ENCODE measurements around the gene CDADC1.
"Not testable (repeated sequence)": the region's sequence is repeated elsewhere in the genome, so short reads cannot be mapped to it uniquely, and the experiment has no call there.

The CDADC1 gene

DNA sequence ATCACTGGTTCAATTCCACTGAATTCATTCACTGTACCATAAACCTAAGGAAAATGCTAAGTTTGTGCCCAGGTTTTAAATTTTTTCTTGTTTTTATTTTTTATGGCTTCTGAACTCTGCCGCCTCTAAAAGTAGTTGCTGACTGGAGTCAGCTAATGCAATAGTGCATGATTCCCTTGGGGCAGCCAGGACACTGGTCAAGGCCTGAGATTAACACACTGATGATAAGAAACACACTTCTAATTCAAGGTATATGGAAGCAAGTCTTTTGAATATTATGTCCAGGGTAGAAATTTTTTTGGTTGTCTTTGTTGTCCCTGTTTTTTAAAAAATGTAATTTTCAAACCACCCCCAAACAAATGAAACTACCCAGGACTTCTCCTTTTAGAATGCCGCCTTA, 72.2 kb downstream of the CDADC1 start:
- no peak for DNase-seq

DNA sequence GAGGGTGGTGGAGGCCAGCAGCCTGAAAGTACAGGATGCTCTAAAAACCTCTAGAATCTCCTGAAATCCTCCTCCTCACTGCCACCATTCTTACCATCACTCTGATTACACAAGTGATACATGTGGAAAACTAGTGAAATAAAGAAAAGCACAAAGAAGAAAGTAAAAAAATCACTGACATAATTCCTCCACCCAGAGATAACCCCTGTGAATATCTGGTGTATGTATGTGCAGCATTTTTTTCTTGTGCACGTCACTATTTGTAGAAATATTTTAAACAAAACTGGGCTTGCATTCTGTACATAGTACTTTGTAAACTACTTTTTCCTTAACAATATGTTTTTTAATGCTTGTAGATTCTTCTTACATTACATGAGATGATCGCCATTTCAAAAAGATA, 73.2 kb downstream of the CDADC1 start:
- DNase-seq: no peak

DNA sequence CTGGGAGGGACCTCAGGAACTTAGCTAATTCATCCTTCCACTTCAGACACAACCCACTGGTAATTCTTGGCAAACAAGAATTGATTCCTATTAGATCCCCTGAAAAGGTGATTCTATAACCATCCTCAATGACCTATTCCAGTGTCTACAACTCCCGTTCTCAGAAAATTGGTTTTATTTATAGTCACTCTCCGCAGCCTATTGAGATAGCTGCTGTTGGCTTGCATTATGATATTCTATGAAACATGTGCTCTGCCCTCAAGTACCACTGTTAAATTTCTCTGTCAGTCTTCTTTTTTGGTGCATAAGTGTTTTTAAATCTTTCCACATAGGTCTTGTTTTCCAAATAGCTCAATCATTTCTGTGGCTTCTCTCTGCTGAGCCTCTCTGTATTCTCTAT, 75.0 kb downstream of the CDADC1 start:
- no peak for DNase-seq

DNA sequence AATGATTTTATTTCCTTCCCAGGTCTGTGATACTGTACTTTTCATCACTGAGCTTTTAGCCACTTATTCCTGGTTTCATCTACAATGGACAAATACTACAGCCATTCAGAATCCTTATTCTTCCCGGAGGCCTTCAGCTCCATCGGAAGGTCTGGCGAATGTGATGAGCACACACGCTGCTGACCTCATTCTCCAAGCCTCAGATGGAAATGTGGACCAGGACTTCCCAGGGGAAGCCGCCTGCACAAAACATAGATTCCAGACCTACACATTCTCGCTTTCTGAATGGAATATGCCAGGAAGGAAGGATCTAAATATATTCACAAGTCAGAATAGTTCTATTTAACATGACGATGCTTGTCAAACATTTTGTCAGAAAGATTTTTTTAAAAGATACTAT, 75.6 kb downstream of the CDADC1 start:
- DNase-seq: no peak

DNA sequence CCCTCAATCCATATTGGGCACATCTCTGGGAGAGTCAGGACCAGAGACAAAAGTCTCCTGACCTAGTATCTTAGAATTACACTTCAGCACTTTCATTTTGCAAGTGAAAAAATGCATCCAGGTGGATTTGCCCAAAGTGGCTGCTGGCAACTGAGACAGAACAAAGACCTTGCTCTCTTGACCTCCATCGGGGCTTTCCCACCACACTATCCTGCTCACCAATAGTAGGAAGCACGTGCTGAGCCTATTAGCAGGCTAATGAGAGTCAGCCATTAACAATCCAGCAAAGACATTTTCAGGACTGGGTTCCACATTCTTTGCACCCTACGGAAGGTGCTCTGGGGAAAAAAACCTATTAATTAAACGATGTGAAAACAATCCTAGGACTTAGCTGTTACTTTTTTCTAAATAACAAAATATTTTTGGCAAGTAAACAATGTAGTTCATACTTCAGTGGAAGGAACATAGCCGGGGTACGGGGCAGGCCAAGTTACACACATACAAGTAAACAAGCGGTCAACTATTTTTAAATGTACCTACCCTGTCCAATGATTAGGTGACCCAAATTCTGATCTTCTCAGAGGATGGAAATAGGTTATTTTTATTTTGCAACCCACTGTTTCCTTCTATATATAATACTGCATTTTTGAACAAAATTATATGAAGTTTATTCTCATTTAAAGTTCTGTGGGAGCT, 78.6 kb downstream of the CDADC1 start:
- no peak for DNase-seq

DNA sequence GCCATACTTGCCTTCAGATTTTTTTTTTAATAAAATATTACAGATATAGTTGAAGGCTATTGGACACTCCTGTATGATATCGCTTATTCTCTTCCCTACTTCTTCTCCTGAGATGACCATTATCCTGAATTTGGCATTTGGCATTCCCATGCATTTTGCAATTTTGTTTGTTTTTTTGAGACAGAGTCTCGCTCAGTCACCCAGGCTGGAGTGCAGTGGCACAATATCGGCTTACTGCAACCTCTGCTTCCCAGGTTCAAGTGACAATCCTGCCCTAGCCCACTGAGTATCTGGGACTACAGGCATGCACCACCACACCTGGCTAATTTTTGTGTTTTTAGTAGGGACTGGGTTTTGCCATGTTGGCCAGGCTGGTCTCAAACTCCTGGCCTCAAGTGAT, 79.4 kb downstream of the CDADC1 start:
- not testable (repeated sequence) for DNase-seq

DNA sequence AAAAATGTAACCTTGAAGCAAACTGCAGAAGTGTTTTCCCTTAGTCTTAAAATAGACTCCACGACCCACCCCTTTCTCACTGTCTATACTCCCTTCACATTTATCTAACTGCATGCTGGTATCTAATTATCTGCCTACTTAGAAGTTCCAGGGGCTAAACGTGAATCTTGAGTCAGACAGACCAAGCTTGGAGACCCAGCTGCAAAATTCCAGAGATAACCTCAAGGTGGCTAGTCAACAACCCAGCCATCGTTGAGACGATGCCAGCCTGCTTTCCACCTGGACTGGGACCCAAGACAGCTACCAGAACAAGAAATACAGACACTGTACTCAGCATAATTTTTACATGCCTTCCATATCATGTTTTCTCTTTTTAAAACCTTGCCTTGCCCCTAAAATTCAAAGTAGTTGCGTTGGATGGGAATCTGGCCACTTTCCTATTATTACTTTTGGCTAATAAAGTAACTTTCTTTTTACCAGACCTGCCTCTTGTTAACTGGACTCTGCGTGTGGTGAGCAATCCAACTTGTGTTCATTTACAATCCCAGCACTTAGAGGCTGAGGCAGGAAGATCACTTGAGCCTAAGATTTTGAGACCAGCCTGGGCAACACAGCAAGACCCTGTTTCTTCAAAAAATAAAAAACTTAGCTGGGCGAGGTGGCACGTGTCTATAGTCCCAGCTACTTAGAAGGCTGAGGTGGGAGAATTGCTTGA, 82.3 kb downstream of the CDADC1 start:
- no peak for DNase-seq

DNA sequence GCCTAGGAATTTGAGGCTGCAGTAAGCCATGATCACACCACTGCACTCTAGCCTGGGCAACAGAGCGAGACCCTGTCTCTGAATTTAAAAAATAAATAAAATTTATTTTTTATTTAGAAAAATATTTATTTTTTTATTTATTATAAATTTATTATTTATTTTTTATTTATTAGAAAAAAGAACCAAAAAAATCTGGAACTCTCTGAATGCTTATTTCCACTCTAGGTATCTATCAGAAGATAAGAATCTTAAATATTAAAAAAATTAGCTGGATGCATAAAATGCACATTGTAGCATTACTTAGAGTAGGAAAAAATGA, 82.8 kb downstream of the CDADC1 start:
- no peak for DNase-seq

DNA sequence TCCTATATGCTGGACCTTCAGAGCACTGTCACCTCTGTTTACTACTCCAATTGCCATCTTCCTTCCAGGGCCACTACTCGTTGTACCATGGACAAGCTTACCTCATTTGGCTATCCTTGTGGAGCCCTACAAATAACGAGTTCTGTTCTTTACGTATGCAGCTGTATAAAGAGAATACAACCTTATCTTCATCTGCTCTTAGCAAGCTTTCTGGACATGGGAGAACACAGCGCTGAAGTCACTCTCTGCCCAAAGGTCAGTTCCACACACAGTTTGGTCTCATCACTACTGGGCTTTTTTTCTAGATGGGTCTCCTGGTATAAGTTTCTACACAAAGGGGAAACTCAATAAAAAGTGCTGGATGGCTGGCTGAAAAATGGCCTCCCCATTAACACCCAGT, 88.9 kb downstream of the CDADC1 start:
- no peak for DNase-seq

DNA sequence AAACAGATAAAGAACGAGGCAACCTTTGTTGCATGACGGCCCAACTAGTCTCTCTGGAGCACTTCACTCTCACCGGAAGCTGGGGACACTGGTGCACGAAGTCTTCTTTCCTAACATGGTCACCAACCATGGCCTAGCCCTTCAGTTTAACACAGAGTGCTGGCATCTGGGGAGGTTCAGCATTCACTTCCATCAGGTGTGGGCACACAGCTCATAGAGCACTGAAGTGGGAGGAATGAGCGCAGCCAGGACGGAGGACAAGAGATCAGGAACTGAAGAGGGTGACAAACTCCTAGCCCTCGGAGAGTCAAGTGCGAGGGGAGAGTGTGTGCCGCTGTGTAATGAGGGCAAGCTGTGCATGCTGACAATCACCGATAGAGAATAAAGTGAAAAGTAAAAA, 92.4 kb downstream of the CDADC1 start:
- no peak for DNase-seq

DNA sequence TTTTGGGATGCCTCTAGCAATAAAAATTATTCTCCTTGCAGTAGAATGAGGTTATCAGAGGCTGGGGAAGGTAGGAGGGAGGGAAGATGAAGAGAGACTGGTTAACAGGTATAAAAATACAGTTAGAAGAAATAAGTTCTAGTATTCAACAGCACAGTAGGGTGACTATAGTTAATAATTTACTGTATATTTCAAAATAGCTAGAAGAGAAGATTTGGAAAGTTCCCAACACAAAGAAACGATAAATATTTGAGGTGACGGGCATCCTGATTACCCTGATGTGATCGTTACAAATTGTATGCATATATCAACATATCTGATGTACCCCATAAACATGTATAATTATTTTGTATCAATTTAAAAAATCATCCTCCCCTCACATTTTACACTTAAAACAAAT, 93.8 kb downstream of the CDADC1 start:
- no peak for DNase-seq

DNA sequence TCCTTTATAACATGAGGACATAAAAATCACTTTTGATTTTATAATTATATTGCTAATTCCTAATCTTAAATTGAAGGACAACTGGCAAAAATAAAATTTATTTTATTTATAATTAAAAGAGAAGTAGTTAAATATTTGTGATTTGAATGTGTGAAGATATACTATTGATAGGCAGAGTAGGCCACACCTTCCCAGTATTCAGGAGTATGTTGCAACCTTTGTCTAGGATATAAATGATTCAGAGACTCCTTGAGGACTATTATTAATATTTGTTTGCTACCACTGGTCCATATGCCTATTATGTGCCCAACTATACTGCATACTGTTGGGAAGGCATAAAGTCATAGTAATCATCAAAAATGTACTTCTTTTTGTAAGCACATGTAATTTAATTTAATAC, 94.2 kb downstream of the CDADC1 start:
- no peak for DNase-seq

DNA sequence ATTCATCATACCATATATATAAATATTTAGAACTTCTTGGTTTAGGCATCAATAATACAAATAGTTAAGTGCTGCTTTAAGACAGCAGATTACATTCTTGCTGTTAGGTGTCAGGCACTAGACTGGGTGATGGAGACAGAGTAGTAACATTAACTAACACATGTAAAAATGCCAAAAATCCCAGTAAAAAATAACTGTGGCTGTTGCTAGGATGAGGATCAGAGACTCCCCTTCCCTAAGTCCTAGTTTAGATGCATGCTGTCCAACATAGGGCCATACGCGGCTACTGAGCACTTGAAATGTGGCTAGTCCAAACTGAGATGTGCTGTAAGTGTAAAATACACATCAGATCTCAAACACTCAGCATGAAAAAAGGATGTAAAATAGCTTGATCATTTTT, 94.7 kb downstream of the CDADC1 start:
- DNase-seq: no peak
